Body of pancreas (tissue), 4 donors: ENCODE measurements around the gene PDLIM1.

Experiments
- POLR2A ChIP-seq, 3 donors: fragments of 450-650 bp; IDR thresholded peaks; one replicate each; pipeline ENCODE4 v1.6.1; 2016; ENCODE audit warnings: antibody characterized with exemption in 3 of 3, mild to moderate bottlenecking in 2 of 3
- TF ChIP-seq, protein P1 (sequence below), 7 experiments: fragments of 450-650 bp in 4 of 7; fragments of 200-600 bp in 3 of 7; sonication (generic) in 3 of 7; IDR thresholded peaks; one replicate each; pipeline ENCODE4 v1.5.1; 2016 to 2019; ENCODE audit warnings: antibody characterized with exemption in 7 of 7

DNA sequence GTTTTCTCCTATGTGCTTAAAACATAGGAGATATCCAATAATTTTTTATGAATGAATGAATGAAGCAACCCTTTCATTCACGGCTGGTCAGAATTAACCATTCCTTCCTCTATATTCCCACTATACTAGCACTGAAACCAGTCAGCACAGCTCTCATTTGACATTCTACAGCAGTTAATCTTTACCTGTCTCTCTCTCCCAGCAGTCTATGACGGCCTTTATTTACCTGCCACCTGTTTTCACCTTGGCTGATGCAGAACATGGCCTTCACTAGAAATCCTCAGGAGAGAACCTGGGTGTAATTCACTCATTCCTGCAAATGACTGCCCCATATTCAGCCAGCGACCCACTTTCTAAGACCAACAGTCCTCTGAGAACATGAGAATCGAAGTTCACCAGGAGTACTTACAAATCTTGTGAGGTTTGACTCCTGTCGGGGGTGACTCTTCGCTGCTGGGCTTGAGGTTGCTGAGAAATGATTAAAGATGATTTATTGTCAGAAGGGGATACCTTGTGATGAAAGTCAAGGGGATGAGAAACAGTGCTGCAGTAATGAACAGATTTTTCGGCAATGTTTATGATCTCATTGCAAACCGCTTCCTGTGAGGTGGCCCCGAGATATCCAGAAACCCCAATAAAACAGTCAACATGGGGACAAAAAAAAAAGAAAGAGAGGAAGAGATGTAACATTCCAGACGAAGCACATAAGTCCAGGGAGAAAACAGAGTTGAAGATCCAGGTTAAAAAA is 30.9 kb upstream of the PDLIM1 start:
- TF ChIP-seq, protein P1, sequence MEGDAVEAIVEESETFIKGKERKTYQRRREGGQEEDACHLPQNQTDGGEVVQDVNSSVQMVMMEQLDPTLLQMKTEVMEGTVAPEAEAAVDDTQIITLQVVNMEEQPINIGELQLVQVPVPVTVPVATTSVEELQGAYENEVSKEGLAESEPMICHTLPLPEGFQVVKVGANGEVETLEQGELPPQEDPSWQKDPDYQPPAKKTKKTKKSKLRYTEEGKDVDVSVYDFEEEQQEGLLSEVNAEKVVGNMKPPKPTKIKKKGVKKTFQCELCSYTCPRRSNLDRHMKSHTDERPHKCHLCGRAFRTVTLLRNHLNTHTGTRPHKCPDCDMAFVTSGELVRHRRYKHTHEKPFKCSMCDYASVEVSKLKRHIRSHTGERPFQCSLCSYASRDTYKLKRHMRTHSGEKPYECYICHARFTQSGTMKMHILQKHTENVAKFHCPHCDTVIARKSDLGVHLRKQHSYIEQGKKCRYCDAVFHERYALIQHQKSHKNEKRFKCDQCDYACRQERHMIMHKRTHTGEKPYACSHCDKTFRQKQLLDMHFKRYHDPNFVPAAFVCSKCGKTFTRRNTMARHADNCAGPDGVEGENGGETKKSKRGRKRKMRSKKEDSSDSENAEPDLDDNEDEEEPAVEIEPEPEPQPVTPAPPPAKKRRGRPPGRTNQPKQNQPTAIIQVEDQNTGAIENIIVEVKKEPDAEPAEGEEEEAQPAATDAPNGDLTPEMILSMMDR (IDR thresholded peaks at IDR 0.05) = no peak
- TF ChIP-seq POLR2A (IDR thresholded peaks at IDR 0.05) = no peak
